ENCODE data around the gene WDFY3.

The WDFY3 gene, protein sequence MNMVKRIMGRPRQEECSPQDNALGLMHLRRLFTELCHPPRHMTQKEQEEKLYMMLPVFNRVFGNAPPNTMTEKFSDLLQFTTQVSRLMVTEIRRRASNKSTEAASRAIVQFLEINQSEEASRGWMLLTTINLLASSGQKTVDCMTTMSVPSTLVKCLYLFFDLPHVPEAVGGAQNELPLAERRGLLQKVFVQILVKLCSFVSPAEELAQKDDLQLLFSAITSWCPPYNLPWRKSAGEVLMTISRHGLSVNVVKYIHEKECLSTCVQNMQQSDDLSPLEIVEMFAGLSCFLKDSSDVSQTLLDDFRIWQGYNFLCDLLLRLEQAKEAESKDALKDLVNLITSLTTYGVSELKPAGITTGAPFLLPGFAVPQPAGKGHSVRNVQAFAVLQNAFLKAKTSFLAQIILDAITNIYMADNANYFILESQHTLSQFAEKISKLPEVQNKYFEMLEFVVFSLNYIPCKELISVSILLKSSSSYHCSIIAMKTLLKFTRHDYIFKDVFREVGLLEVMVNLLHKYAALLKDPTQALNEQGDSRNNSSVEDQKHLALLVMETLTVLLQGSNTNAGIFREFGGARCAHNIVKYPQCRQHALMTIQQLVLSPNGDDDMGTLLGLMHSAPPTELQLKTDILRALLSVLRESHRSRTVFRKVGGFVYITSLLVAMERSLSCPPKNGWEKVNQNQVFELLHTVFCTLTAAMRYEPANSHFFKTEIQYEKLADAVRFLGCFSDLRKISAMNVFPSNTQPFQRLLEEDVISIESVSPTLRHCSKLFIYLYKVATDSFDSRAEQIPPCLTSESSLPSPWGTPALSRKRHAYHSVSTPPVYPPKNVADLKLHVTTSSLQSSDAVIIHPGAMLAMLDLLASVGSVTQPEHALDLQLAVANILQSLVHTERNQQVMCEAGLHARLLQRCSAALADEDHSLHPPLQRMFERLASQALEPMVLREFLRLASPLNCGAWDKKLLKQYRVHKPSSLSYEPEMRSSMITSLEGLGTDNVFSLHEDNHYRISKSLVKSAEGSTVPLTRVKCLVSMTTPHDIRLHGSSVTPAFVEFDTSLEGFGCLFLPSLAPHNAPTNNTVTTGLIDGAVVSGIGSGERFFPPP (N-terminal part only)

DNA sequence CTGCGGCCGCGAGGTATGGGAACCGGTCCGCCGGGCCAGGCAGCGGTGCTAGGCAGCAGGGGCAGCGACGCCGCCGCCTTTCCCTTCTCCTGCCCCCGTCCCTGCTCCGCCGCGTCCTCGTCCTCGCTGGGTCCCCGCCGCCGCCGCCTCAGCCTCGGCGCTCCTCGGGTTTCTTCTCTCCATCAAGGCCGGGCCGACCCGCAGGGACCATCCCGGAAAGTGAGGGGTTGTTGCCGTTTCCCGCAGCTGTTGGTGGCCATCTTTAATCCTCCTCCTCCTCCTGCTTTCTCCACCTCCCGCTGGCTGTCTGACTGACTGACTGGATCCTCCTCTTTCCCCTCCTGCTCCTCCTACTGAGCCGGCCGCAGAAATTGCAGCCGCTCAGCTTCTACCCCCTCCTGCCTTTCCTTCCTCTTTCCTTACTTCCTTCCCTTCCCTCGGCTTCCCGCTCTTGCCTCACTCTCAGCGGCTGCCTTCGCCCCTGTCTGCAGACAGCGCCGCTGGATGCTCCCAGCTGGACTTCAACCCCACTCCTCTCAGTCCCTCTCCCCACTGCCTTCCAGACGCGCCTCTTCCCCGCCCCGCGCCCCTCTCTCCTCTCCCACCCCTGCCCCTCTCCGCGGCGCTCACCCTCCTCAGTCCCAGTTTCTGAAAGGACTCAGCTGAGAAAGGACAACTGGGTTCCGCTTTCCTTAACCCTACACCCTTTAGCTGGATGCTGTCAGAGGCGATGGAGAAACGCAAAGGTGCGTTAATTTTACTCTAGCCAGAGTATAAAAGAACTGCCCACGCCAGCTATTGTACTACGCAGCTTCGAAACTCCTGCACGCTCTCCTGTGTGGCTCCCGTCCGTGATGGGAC is at the start of gene WDFY3:
Gene WDFY3, minus strand, starts transcription at position 309 of the 861 bp plus-strand sequence. CDS start 106,099 bp downstream, outside the sequence.
- peak; percentile 79 for DNase-seq

GRCh38 chr4:85005865-85006377 is 39.4 kb upstream of the WDFY3 start:
- peak; percentile 4 for DNase-seq

DNA sequence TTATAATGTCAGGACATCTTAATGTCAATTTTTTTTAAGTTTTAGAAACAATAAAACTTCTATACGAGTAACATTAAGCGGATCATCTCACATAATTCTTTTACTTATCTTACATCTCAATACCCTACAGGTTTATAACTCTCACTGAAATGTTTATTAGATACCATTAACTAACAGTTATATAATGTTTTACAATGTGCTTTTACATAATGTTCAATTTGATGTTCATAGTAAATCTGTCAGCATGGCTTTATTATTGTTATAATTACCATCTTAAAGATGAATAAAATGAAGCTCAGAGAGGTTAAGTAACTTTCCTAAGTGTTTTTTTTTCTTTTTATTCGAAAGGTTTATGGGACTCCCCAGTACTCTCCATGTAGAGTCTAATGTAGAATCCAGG is 33.9 kb upstream of the WDFY3 start:
- no peak for DNase-seq

DNA sequence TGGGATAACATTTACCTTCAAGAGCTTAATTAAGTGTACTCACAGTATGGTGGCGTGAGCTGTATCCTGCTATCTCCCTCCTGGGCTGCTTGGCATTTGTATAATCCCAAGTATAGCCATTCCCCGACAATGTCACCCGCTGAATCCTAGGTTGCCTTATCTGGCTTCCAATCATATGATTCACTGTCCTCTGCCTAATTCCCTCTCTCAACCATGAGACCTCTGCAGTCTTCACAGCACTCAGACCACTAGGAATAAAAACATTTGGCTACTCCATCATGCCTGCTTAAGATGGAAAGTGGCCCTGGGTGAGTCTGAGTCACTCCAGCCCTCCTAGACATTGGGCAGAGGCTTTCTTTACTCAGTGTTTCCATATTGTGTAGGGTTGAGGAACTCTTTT is 28.9 kb upstream of the WDFY3 start:
- DNase-seq = no peak

- peak; percentile 3 for DNase-seq
Measured at GRCh38 chr4:84994280-84994679, 27.8 kb upstream of the WDFY3 start.

- DNase-seq = peak; percentile 31
Measured at GRCh38 chr4:84985952-84986351, 19.5 kb upstream of the WDFY3 start.

DNA sequence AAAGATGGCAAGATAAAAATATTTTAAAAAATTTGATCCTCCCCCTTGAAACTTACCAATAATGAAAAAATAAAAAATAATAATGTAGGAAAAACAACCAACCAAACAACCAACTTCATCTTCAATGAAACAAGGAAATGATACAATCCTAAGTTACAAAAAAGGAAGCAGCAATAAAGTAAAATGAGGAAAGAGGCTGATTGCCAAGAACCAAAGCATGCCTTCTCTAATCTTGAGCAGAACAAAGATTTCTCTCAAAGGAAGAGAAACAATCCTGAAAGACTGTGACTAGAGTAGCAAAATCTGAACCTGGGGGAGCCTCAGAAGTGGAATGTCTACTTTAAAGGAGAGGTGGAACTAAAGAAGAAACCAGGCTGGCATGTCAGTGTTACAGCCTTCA is 10.9 kb upstream of the WDFY3 start:
- no peak for DNase-seq

DNA sequence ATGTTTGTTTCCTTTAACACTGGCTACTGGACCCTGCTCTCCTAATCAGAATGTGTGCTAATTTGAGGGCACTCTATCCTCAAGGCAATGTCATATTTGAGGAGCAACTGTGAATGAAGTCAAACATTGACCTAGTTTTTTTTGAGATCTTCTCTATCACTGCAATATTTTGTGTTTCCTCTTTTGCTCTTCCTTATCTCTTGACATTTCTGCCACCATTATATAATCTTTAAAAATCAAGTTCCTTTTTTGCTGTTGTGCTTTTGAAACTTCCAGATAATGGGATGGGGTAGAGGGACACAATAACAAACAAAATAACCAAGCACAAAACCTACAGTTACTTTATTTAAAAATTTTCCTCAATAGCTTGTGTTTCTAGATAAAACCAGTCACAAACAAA is 7.4 kb upstream of the WDFY3 start:
- no peak for DNase-seq

- DNase-seq = peak; percentile 66
Measured at GRCh38 chr4:84971319-84971932, 4.9 kb upstream of the WDFY3 start.

DNA sequence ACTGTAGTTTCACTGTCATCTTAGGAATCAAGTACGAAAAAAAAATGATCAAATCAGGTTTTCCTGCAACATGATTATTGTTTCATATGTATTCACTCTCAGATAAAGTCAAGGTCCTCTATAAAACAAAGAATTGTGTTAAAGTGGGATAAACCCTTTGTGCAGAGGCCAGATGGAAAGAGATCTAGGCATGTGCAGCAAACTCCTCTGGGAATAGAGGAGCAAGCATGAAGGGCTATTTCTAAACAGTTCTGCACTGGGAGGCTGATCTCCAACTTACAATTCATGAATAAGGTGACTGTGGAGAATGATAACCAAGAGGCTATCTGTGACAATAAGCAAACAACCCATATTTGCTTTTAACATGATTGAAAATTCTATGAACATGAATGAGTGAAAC is 2.4 kb upstream of the WDFY3 start:
- DNase-seq = peak; percentile 52

DNA sequence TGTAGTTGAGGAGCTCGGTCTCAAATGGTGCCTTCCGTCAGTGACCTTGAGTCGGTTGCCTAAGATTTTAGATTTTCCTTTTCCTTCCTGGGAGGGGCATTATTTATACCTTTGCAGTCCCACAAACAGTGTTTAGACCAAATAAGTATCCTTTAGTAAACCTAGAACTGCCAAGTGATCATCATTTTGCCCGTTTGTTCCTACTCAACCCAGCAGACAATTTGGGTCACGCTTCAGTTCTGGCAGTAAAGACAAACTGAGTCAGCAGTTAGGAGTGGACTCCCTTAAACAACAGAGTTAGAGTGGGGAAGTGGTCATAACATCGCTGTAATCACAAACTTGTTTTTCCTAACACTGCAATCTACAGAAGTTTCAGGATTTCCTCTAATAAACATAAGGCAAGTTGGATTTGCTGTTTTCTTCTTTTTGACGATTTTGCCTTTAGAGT is 777 bp upstream of the WDFY3 start:
- DNase-seq = no peak

- peak; percentile 56 for DNase-seq
Measured at GRCh38 chr4:84965553-84966381, 723 bp downstream of the WDFY3 start.

- DNase-seq = no peak
Measured at GRCh38 chr4:84964995-84965552, 1.4 kb downstream of the WDFY3 start.

GRCh38 chr4:84962102-84962501 is 4.4 kb downstream of the WDFY3 start:
- DNase-seq = no peak

- no peak for DNase-seq
Measured at GRCh38 chr4:84958434-84958833, 8.1 kb downstream of the WDFY3 start.

GRCh38 chr4:84957514-84958420 is 8.7 kb downstream of the WDFY3 start:
- no peak for DNase-seq

DNA sequence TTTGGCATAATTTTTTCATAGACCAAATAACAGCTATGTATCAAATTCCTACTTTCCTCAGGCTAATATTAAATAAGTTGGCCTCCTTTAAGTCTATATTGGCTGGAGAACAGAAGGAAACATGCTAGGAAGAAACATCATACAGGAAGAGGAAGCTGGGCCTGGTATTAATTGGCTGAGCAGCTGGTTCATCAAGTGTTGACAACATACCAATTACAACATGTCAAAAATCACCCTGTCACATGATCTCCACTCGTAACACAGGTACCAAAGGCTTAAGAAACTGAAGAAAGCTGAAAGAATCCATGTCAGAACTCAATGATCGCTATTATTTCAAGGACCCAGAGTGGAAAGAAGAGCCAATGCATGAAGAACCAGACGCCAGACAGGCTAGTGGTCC is 10.5 kb downstream of the WDFY3 start:
- peak; percentile 2 for DNase-seq

DNA sequence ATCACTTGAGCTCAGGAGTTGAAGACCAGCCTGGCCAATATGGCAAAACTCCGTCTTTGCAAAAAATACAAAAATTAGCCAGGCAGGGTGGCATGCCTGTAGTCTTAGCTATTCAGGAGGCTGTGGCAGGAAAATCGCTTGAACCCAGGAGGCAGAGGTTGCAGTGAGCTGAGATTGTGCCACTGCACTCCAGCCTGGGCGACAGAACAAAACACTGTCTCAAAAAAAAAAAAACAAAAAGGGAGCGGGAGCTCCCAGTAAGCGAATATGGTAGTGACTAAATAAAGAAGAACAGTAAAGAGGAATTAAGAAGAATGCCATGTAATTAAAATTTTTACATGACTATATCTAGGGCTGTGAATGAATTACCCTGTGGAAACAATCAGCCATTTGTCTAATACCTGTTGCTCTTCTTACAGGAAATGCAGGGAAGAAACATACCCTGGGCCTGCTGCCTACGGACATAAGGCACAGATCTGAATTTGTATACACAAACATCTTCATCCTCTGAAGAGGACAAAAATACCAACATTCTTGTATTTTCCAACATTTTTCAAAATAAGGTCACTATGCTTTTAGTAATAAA is 11.4 kb downstream of the WDFY3 start:
- no peak for DNase-seq

GRCh38 chr4:84952776-84953175 is 13.7 kb downstream of the WDFY3 start:
- no peak for DNase-seq

All from DMS53 (cell line).